ENCODE results near the gene RRM2. TPM values are rescaled to one million over a fixed set of nuclear protein-coding genes. Genes with fewer than 3 reads are reported as not detected.

The RRM2 gene
- total RNA-seq, 1 experiment from 2014 or later: 163 TPM

GRCh38 chr2:10076511-10076910, 46.0 kb upstream of the RRM2 start:
- H3K4me2 ChIP-seq (ENCODE audit: insufficient read depth, insufficient read length, low read length): no peak overlapping the region
- no peak overlapping the region for H4K91ac ChIP-seq (ENCODE audit: insufficient read length, low read depth, low read length)
- no peaks in the 10 kb centered on the region for H3K9me3 ChIP-seq (ENCODE audit: control insufficient read depth, low read depth, low read length)
- no peak overlapping the region for H3K23ac ChIP-seq (ENCODE audit: insufficient read length, low read depth, low read length)
- no CpG with 5 or more reads among the region's 13 CpGs for WGBS (ENCODE audit: extremely low coverage, insufficient read length, low lambda C conversion rate)
- no peak overlapping the region for H3K4ac ChIP-seq (ENCODE audit: low read depth, low read length)
- H2BK12ac ChIP-seq (ENCODE audit: insufficient read length, low read depth, low read length): no peak overlapping the region
- Mint-ChIP-seq H3K4me3 (no peak overlapping the region), H3K27ac (no peak overlapping the region), H3K36me3 (ENCODE audit: insufficient read depth in 1 of 3, low read depth in 3 of 3) (no peaks in the 10 kb centered on the region; a peak in 1 of 7 replicates), H3K4me1 (peaks cover 18 to 45% of the 10 kb centered on the region in 2 experiments), H3K9me3 (no peaks in the 10 kb centered on the region; a peak in 1 of 5 replicates), H3K27me3 (ENCODE audit: low read depth) (peaks cover 65% of the 10 kb centered on the region)
- no peak overlapping the region for H2BK120ac ChIP-seq (ENCODE audit: low read depth, low read length, poor library complexity, severe bottlenecking)
- H3K23me2 ChIP-seq (ENCODE audit: insufficient read length, low read depth, low read length, poor library complexity, severe bottlenecking): peaks cover 8% of the 10 kb centered on the region
- H2BK20ac ChIP-seq (ENCODE audit: low read depth, low read length, poor library complexity, severe bottlenecking): no peak overlapping the region
- H3K27ac ChIP-seq (ENCODE audit: insufficient read length, low read depth, low read length): no peak overlapping the region
- H3K18ac ChIP-seq (ENCODE audit: insufficient read length, low read depth, low read length): no peak overlapping the region
- H3K4me1 ChIP-seq (ENCODE audit: insufficient read depth, low read length): no peaks in the 10 kb centered on the region; the same call in 1 of the 2 replicates
- no peak overlapping the region for H2AK5ac ChIP-seq (ENCODE audit: insufficient read length, low read length)
- H4K20me1 ChIP-seq (ENCODE audit: control insufficient read depth, insufficient read depth, insufficient read length): no peaks in the 10 kb centered on the region
- H3K14ac ChIP-seq (ENCODE audit: insufficient read depth, low read length): no peak overlapping the region
- TF ChIP-seq, protein P1, sequence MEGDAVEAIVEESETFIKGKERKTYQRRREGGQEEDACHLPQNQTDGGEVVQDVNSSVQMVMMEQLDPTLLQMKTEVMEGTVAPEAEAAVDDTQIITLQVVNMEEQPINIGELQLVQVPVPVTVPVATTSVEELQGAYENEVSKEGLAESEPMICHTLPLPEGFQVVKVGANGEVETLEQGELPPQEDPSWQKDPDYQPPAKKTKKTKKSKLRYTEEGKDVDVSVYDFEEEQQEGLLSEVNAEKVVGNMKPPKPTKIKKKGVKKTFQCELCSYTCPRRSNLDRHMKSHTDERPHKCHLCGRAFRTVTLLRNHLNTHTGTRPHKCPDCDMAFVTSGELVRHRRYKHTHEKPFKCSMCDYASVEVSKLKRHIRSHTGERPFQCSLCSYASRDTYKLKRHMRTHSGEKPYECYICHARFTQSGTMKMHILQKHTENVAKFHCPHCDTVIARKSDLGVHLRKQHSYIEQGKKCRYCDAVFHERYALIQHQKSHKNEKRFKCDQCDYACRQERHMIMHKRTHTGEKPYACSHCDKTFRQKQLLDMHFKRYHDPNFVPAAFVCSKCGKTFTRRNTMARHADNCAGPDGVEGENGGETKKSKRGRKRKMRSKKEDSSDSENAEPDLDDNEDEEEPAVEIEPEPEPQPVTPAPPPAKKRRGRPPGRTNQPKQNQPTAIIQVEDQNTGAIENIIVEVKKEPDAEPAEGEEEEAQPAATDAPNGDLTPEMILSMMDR (conservative IDR thresholded peaks at IDR 0.05): no peak
- peaks cover 9% of the 10 kb centered on the region; the same call in 1 of the 2 replicates for H3K27me3 ChIP-seq (ENCODE audit: insufficient read depth, low read length)
- H2AFZ ChIP-seq (ENCODE audit: low read length): no peak overlapping the region
- DNase-seq: no peak
- no peak overlapping the region for H4K8ac ChIP-seq (replicated peaks; ENCODE audit: insufficient read length, low read depth, low read length)
- H3K79me2 ChIP-seq (ENCODE audit: insufficient read depth, low read length): no peaks in the 10 kb centered on the region; the same call in 1 of the 2 replicates
- no peak overlapping the region for H2BK5ac ChIP-seq (ENCODE audit: insufficient read length, low read length)
- H3K79me1 ChIP-seq (ENCODE audit: insufficient read depth, low read depth, low read length, poor library complexity, severe bottlenecking): no peaks in the 10 kb centered on the region
- H4K5ac ChIP-seq (ENCODE audit: insufficient read length, low read depth, low read length): no peak overlapping the region
- no peak overlapping the region for H3K56ac ChIP-seq (ENCODE audit: insufficient read length, low read depth, low read length)
- no peak overlapping the region for H2BK15ac ChIP-seq (ENCODE audit: low read depth, low read length)
- no peak overlapping the region for H3K9ac ChIP-seq (ENCODE audit: extremely low read depth, insufficient read length, low read length)
- H3T11ph ChIP-seq (ENCODE audit: low read length): no peak overlapping the region
